Stimulated activated CD4-positive, alpha-beta T cell treated with anti-CD3 and anti-CD28 coated beads, TNF-alpha, amount 100 ng/mL, for 24 hours (primary cell): ENCODE measurements around the gene COX7A2L.
"Not testable (repeated sequence)": the region's sequence is repeated elsewhere in the genome, so short reads cannot be mapped to it uniquely, and the experiment has no call there.

Experiments
- DNase-seq, 3 experiments: peaks; one replicate each; pipeline ENCODE4 v3.0.0-alpha.2; 2020; ENCODE audit warnings: low read depth in 3 of 3

COX7A2L gene

GRCh38 chr2:42367835-42368234, 6.8 kb upstream of the COX7A2L start:
- no peak for DNase-seq

GRCh38 chr2:42366411-42366810, 5.4 kb upstream of the COX7A2L start:
- no peak for DNase-seq

- no peak for DNase-seq
Measured at GRCh38 chr2:42364658-42365057, 3.6 kb upstream of the COX7A2L start.

- no peak for DNase-seq
Measured at GRCh38 chr2:42363413-42363812, 2.4 kb upstream of the COX7A2L start.

GRCh38 chr2:42361728-42362283, 789 bp upstream of the COX7A2L start:
- DNase-seq: no peak

GRCh38 chr2:42360493-42360889, 526 bp downstream of the COX7A2L start:
- DNase-seq: no peak

GRCh38 chr2:42359965-42360483, 993 bp downstream of the COX7A2L start:
- DNase-seq: no peak

- no peak for DNase-seq
Measured at GRCh38 chr2:42359304-42359964, 1.6 kb downstream of the COX7A2L start.

- no peak for DNase-seq
Measured at GRCh38 chr2:42353792-42354429, 7.1 kb downstream of the COX7A2L start.

GRCh38 chr2:42351864-42352263, 9.2 kb downstream of the COX7A2L start:
- DNase-seq: no peak

GRCh38 chr2:42350434-42351063, 10.5 kb downstream of the COX7A2L start:
- DNase-seq: no peak

- DNase-seq: no peak
Measured at GRCh38 chr2:42348113-42348805, 12.8 kb downstream of the COX7A2L start.

- not testable (repeated sequence) for DNase-seq
Measured at GRCh38 chr2:42347518-42347917, 13.5 kb downstream of the COX7A2L start.

- not testable (repeated sequence) for DNase-seq
Measured at GRCh38 chr2:42346856-42347255, 14.2 kb downstream of the COX7A2L start.

- no peak for DNase-seq
Measured at GRCh38 chr2:42345986-42346385, 15.0 kb downstream of the COX7A2L start.

GRCh38 chr2:42342795-42343241, 18.2 kb downstream of the COX7A2L start:
- DNase-seq: no peak

GRCh38 chr2:42342061-42342794, 18.8 kb downstream of the COX7A2L start:
- DNase-seq: no peak

GRCh38 chr2:42340938-42341636, 19.9 kb downstream of the COX7A2L start:
- DNase-seq: no peak

- no peak for DNase-seq
Measured at GRCh38 chr2:42340045-42340937, 20.7 kb downstream of the COX7A2L start.
